ENCODE results near the gene FLOT1.
"Not testable (repeated sequence)": the region's sequence is repeated elsewhere in the genome, so short reads cannot be mapped to it uniquely, and the experiment has no call there.

Gene FLOT1

GRCh38 chr6:30767158-30767943 lies 24.9 kb upstream of the FLOT1 start:
- no peak for DNase-seq (ENCODE audit: low spot score)

- DNase-seq (ENCODE audit: low spot score): no peak
Observed at GRCh38 chr6:30766461-30767157, 24.1 kb upstream of the FLOT1 start.

- DNase-seq (ENCODE audit: low spot score): not testable (repeated sequence)
Observed at GRCh38 chr6:30765495-30765894, 23.0 kb upstream of the FLOT1 start.

- DNase-seq (ENCODE audit: low spot score): not testable (repeated sequence)
Observed at GRCh38 chr6:30764490-30765043, 22.1 kb upstream of the FLOT1 start.

GRCh38 chr6:30763618-30764489 lies 21.4 kb upstream of the FLOT1 start:
- no peak for DNase-seq (ENCODE audit: low spot score)

GRCh38 chr6:30763155-30763617 lies 20.7 kb upstream of the FLOT1 start:
- no peak for DNase-seq (ENCODE audit: low spot score)

- no peak for DNase-seq (ENCODE audit: low spot score)
Observed at GRCh38 chr6:30761791-30762429, 19.4 kb upstream of the FLOT1 start.

GRCh38 chr6:30760549-30760948 lies 18.1 kb upstream of the FLOT1 start:
- DNase-seq (ENCODE audit: low spot score): no peak

GRCh38 chr6:30759575-30760239 lies 17.2 kb upstream of the FLOT1 start:
- no peak for DNase-seq (ENCODE audit: low spot score)

- DNase-seq (ENCODE audit: low spot score): no peak
Observed at GRCh38 chr6:30757261-30757904, 14.9 kb upstream of the FLOT1 start.

- not testable (repeated sequence) for DNase-seq (ENCODE audit: low spot score)
Observed at GRCh38 chr6:30756405-30757003, 14.0 kb upstream of the FLOT1 start.

- no peak for DNase-seq (ENCODE audit: low spot score)
Observed at GRCh38 chr6:30754631-30755030, 12.1 kb upstream of the FLOT1 start.

GRCh38 chr6:30752157-30752927 lies 9.9 kb upstream of the FLOT1 start:
- no peak for DNase-seq (ENCODE audit: low spot score)

- DNase-seq (ENCODE audit: low spot score): no peak
Observed at GRCh38 chr6:30750379-30750668, 7.8 kb upstream of the FLOT1 start.

- no peak for DNase-seq (ENCODE audit: low spot score)
Observed at GRCh38 chr6:30749554-30750378, 7.3 kb upstream of the FLOT1 start.

GRCh38 chr6:30748851-30749540 lies 6.5 kb upstream of the FLOT1 start:
- DNase-seq (ENCODE audit: low spot score): no peak

GRCh38 chr6:30747902-30748769 lies 5.6 kb upstream of the FLOT1 start:
- DNase-seq (ENCODE audit: low spot score): no peak
